Erythroblast (primary cell): ENCODE data around the gene SUCO.

Experiments used
- GATA1 ChIP-seq: IDR thresholded peaks from 2 replicates; pipeline ENCODE4 v1.6.1; 2011; ENCODE audit warnings: low read depth, mild to moderate bottlenecking, control low read depth, low read length, moderate library complexity
- POLR2A ChIP-seq: IDR thresholded peaks from 2 replicates; pipeline ENCODE4 v1.6.1; 2011; ENCODE audit warnings: mild to moderate bottlenecking, low read length

- no peak for TF ChIP-seq POLR2A
- TF ChIP-seq GATA1 = no peak
Measured at GRCh38 chr1:172488393-172488792, 44.6 kb upstream of the SUCO start.
